ENCODE results near the gene ITPKA. TPM values are rescaled to one million over a fixed set of nuclear protein-coding genes. Genes with fewer than 3 reads are reported as not detected.

The ITPKA gene
- total RNA-seq, 1 donor from 2014 or later, result 3.8 TPM

DNA sequence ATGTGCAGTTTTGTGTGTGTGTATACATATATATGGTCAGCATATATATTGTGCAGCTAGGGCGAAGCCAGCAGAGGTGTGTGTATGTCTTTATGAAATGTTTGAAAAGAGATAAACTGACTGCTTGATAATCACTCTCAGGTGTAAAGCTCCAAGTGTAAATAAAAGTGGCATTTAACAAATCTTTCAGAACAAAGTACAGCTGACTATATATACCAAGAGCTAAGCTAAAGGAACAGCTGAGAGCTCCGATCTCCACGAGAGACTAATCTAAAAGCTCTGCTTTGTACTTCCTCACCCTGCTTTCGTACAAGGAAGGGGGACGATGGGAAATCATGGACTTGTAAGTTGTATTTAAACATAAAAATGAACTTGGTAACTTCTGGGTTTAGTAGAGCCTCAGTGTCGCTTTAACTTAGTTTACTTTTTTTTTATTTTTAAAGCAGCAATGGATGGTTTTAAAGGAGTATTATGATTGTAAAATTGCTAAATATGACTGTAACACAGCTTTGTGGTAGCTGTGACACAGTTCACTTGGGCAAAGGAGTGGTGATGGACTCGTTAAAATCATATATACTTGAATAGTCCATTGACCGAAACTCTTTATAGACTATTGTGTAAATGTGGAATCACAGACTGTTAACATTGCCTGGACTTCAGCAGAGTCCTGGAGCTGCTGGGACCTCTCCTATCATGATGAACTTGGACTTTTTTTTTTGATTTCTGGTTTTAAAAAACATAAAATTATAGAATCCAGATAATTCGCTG, 11.4 kb upstream of the ITPKA start:
- peaks cover 22% of the 10 kb centered on the region for H3K4me1 Mint-ChIP-seq
- no peaks in the 10 kb centered on the region for H3K27me3 Mint-ChIP-seq
- intact Hi-C loops (cut with micrococcal nuclease), result loop anchor here (10.0 kb wide), 1 partner anchor 213 kb away; no protein-coding TSS in a partner anchor
- H3K4me3 Mint-ChIP-seq, result no peak overlapping the region
- no peak overlapping the region for H3K27ac Mint-ChIP-seq
- DNase-seq, result no peak
- H3K9me3 Mint-ChIP-seq, result no peaks in the 10 kb centered on the region
- peaks cover 44% of the 10 kb centered on the region for H3K36me3 Mint-ChIP-seq (ENCODE audit: low read depth)

DNA sequence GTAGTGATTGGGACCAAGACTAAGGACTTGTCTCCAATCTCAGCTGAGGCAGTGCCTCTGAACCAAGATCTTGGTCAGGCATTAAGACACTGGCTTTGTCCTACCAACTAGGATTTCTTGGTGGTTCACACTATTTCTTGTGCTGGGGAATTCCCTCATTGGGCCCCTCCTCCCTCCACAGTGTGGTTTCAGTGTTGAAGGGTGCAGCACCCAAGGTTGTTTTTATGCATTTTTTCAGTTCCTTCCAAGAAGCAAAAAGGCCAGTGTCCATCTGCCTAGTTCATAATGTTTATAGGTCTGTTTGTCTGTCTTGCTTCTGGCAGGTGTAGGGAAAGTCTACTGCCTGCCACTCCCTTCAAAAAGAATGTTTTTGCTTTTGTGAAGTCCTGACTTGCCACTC, 10.6 kb upstream of the ITPKA start:
- intact Hi-C loops (cut with micrococcal nuclease), result loop anchor here (10.0 kb wide), 1 partner anchor 212 kb away; no protein-coding TSS in a partner anchor
- peak overlapping the region; percentile 56 for H3K4me3 Mint-ChIP-seq
- no peaks in the 10 kb centered on the region for H3K9me3 Mint-ChIP-seq
- H3K36me3 Mint-ChIP-seq (ENCODE audit: low read depth), result peaks cover 41% of the 10 kb centered on the region
- H3K27me3 Mint-ChIP-seq, result peaks cover 2% of the 10 kb centered on the region
- H3K4me1 Mint-ChIP-seq, result peaks cover 27% of the 10 kb centered on the region
- peak overlapping the region; percentile 63 for H3K27ac Mint-ChIP-seq
- peak; percentile 87 for DNase-seq

- Mint-ChIP-seq H3K9me3 (no peaks in the 10 kb centered on the region), H3K4me3 (peak overlapping the region; percentile 56)
- intact Hi-C loops (cut with micrococcal nuclease), result loop anchor here (10.0 kb wide), 1 partner anchor 211 kb away; no protein-coding TSS in a partner anchor
Observed at GRCh38 chr15:41483519-41483918, 10.2 kb upstream of the ITPKA start.

DNA sequence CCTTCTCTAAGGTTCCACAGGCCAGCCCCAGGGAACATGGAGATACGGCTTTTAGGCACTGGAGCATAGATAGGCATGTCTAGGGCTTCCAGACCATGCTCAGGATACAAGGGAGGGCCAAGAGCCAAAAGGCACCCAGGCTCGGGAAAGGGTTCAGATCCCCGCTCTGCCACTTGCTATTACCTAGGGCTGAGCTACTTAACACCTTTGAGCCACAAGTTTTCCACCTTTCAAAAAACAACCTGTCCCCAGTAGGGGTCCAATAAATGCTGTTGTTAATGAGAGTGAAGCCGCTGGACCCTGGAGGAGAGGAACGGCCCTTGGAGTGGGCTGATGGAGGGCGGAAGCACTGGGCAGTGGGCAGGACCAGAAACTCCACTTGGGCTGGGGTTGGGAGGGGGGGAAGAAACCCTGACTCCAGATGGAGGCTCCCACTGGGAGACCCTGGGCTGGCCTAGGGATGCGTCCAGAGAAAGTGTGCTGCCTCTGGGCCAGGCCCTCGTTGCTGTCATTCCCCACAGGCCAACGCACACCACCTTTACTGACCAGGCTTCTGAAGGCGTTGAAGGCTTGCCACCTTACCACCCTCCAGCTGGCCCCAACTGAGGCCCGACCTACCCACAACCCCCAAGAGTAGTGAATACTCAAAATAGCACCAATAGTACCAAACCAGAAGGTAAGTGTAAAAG, 8.6 kb upstream of the ITPKA start:
- H3K27me3 Mint-ChIP-seq, result peaks cover 2% of the 10 kb centered on the region
- H3K9me3 Mint-ChIP-seq, result peaks cover under 1% of the 10 kb centered on the region
- no peak overlapping the region for H3K27ac Mint-ChIP-seq
- intact Hi-C loops (cut with micrococcal nuclease), result loop anchor here (10.0 kb wide), 1 partner anchor 210 kb away; no protein-coding TSS in a partner anchor
- H3K36me3 Mint-ChIP-seq (ENCODE audit: low read depth), result peaks cover 29% of the 10 kb centered on the region
- no peak for DNase-seq
- H3K4me3 Mint-ChIP-seq, result no peak overlapping the region
- peaks cover 31% of the 10 kb centered on the region for H3K4me1 Mint-ChIP-seq

More at GRCh38 chr15:41483519-41483918, 10.2 kb upstream of the ITPKA start:
- Mint-ChIP-seq H3K4me1 (peaks cover 26% of the 10 kb centered on the region), H3K27ac (peak overlapping the region; percentile 63), H3K36me3 (ENCODE audit: low read depth) (peaks cover 41% of the 10 kb centered on the region), H3K27me3 (peaks cover 2% of the 10 kb centered on the region)
- DNase-seq, result peak; percentile 75

GRCh38 chr15:41486286-41486685, 7.4 kb upstream of the ITPKA start:
- H3K36me3 Mint-ChIP-seq (ENCODE audit: low read depth), result peaks cover 18% of the 10 kb centered on the region
- H3K27me3 Mint-ChIP-seq, result peaks cover 2% of the 10 kb centered on the region
- no peak overlapping the region for H3K4me3 Mint-ChIP-seq
- H3K9me3 Mint-ChIP-seq, result peaks cover 4% of the 10 kb centered on the region
- H3K27ac Mint-ChIP-seq, result no peak overlapping the region
- DNase-seq, result no peak
- peaks cover 40% of the 10 kb centered on the region for H3K4me1 Mint-ChIP-seq
- intact Hi-C loops (cut with micrococcal nuclease), result loop anchor here (10.0 kb wide), 1 partner anchor 209 kb away; no protein-coding TSS in a partner anchor

GRCh38 chr15:41487381-41487780, 6.3 kb upstream of the ITPKA start:
- peaks cover 7% of the 10 kb centered on the region for H3K27me3 Mint-ChIP-seq
- H3K4me1 Mint-ChIP-seq, result peaks cover 47% of the 10 kb centered on the region
- no peak overlapping the region for H3K4me3 Mint-ChIP-seq
- intact Hi-C loops (cut with micrococcal nuclease), result loop anchor here (10.0 kb wide), 1 partner anchor 207 kb away; no protein-coding TSS in a partner anchor
- peaks cover 10% of the 10 kb centered on the region for H3K36me3 Mint-ChIP-seq (ENCODE audit: low read depth)
- peak overlapping the region; percentile 64 for H3K27ac Mint-ChIP-seq
- DNase-seq, result no peak
- peaks cover 4% of the 10 kb centered on the region for H3K9me3 Mint-ChIP-seq

- H3K27ac Mint-ChIP-seq, result peak overlapping the region; percentile 64
- peaks cover 4% of the 10 kb centered on the region for H3K9me3 Mint-ChIP-seq
- H3K4me3 Mint-ChIP-seq, result peak overlapping the region; percentile 7
- peaks cover 9% of the 10 kb centered on the region for H3K27me3 Mint-ChIP-seq
- peaks cover 49% of the 10 kb centered on the region for H3K4me1 Mint-ChIP-seq
- DNase-seq, result peak; percentile 74
- peaks cover 8% of the 10 kb centered on the region for H3K36me3 Mint-ChIP-seq (ENCODE audit: low read depth)
- intact Hi-C loops (cut with micrococcal nuclease), result loop anchor here (10.0 kb wide), 1 partner anchor 207 kb away; no protein-coding TSS in a partner anchor
Observed at GRCh38 chr15:41487802-41488201, 5.9 kb upstream of the ITPKA start.

GRCh38 chr15:41489641-41490040, 4.0 kb upstream of the ITPKA start:
- Mint-ChIP-seq H3K4me3 (no peak overlapping the region), H3K4me1 (peaks cover 39% of the 10 kb centered on the region), H3K27me3 (peaks cover 9% of the 10 kb centered on the region), H3K9me3 (peaks cover 4% of the 10 kb centered on the region), H3K27ac (no peak overlapping the region), H3K36me3 (ENCODE audit: low read depth) (peaks cover 4% of the 10 kb centered on the region)
- intact Hi-C loops (cut with micrococcal nuclease), result loop anchor here (2.0 to 10.0 kb wide), 8 partner anchors 67 to 997 kb away; partner anchors contain the start of genes EHD4, JMJD7, NUSAP1 and OIP5
- no peak for DNase-seq

GRCh38 chr15:41490355-41490754, 3.3 kb upstream of the ITPKA start:
- H3K36me3 Mint-ChIP-seq (ENCODE audit: low read depth), result peaks cover 4% of the 10 kb centered on the region
- peak overlapping the region; percentile 4 for H3K4me3 Mint-ChIP-seq
- intact Hi-C loops (cut with micrococcal nuclease), result loop anchor here (2.0 to 5.0 kb wide), 7 partner anchors 68 to 998 kb away; partner anchors contain the start of genes EHD4, JMJD7, NUSAP1 and OIP5
- peaks cover 41% of the 10 kb centered on the region for H3K4me1 Mint-ChIP-seq
- DNase-seq, result peak; percentile 82
- H3K27ac Mint-ChIP-seq, result peak overlapping the region; percentile 22
- H3K27me3 Mint-ChIP-seq, result peaks cover 11% of the 10 kb centered on the region
- H3K9me3 Mint-ChIP-seq, result peaks cover 4% of the 10 kb centered on the region

- no peak for DNase-seq
- Mint-ChIP-seq H3K4me3 (peak overlapping the region; percentile 25), H3K36me3 (ENCODE audit: low read depth) (peaks cover 4% of the 10 kb centered on the region), H3K4me1 (peaks cover 42% of the 10 kb centered on the region), H3K27ac (peak overlapping the region; percentile 51), H3K27me3 (peaks cover 19% of the 10 kb centered on the region), H3K9me3 (peaks cover 4% of the 10 kb centered on the region)
- intact Hi-C loops (cut with micrococcal nuclease), result loop anchor here (2.0 to 5.0 kb wide), 7 partner anchors 70 to 1000 kb away; partner anchors contain the start of genes EHD4, JMJD7, NUSAP1 and OIP5
Observed at GRCh38 chr15:41491889-41492288, 1.8 kb upstream of the ITPKA start.

DNA sequence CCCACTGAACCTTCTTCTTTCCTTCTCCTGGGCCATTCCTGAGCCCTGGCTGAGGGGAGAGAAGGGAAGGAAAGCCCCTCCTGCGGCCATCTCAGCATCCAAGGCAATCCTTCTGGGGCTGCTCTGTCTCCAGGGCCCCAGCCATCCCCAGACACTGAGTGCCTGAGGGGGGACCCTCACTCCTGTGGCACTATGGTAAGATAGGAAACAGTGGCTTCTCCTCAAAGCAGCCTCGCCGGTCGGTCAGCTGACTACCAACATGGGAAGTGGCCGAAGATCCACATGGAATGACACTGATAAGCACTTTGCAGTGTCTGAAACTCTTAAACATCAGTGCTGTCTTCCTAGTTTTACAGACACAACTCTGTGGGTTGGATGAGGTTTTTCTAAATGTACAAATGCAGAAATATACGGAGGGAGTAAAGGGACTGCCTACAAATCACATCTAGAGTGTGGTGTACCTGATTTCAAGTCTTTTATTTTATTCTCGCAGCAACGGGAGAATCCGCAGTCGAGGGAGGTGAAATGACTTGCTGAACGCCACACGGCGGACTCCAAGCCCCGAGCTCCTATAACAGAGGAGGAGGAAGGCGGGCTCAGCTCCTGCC, 973 bp upstream of the ITPKA start:
- peak overlapping the region; percentile 84 for H3K27ac Mint-ChIP-seq

DNA sequence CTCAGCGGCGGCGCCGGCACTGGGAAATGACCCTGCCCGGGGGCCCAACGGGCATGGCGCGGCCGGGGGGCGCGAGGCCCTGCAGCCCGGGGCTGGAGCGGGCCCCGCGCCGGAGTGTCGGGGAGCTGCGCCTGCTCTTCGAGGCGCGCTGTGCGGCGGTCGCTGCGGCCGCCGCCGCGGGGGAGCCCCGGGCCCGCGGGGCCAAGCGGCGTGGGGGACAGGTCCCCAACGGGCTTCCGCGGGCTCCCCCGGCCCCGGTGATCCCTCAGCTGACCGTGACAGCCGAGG, 172 bp downstream of the ITPKA start:
- Mint-ChIP-seq H3K4me3 (peak overlapping the region; percentile 58), H3K36me3 (ENCODE audit: low read depth) (no peaks in the 10 kb centered on the region), H3K27ac (no peak overlapping the region), H3K27me3 (peaks cover 35% of the 10 kb centered on the region), H3K4me1 (peaks cover 33% of the 10 kb centered on the region), H3K9me3 (peaks cover 4% of the 10 kb centered on the region)
- no peak for DNase-seq
- intact Hi-C loops (cut with micrococcal nuclease), result loop anchor here (1.0 to 5.0 kb wide), 7 partner anchors 8 to 1002 kb away; partner anchors contain the start of genes EHD4 and JMJD7

More for the DNA sequence above, 973 bp upstream of the ITPKA start:
- peaks cover 39% of the 10 kb centered on the region for H3K4me1 Mint-ChIP-seq
- DNase-seq, result peak; percentile 59
- H3K9me3 Mint-ChIP-seq, result peaks cover 4% of the 10 kb centered on the region
- intact Hi-C loops (cut with micrococcal nuclease), result loop anchor here (1.0 to 5.0 kb wide), 7 partner anchors 10 to 1000 kb away; partner anchors contain the start of genes EHD4 and JMJD7
- peak overlapping the region; percentile 75 for H3K4me3 Mint-ChIP-seq
- peaks cover 3% of the 10 kb centered on the region for H3K36me3 Mint-ChIP-seq (ENCODE audit: low read depth)
- H3K27me3 Mint-ChIP-seq, result peaks cover 27% of the 10 kb centered on the region

GRCh38 chr15:41494190-41494921, 682 bp downstream of the ITPKA start:
- Mint-ChIP-seq H3K36me3 (ENCODE audit: low read depth) (no peaks in the 10 kb centered on the region), H3K27me3 (peaks cover 39% of the 10 kb centered on the region), H3K27ac (no peak overlapping the region), H3K9me3 (peaks cover 4% of the 10 kb centered on the region), H3K4me3 (peak overlapping the region; percentile 75), H3K4me1 (peaks cover 30% of the 10 kb centered on the region)
- peak; percentile 84 for DNase-seq
- intact Hi-C loops (cut with micrococcal nuclease), result loop anchor here (5.0 kb wide), 6 partner anchors 72 to 1002 kb away; partner anchors contain the start of genes EHD4 and JMJD7

Measured in activated CD4-positive, alpha-beta T cell treated with anti-CD3 and anti-CD28 coated beads, Interleukin-2, amount 10 ng/mL, durations not matched to agents 24 days and 14 days (primary cell).